Measurements from ENCODE around the gene EEFSEC.

GRCh38 chr3:128128251-128128650 is 25.0 kb upstream of the EEFSEC start:
- TF ChIP-seq POLR2A (IDR thresholded peaks at IDR 0.05; ENCODE audit: low read depth): no peak
- no peak for TF ChIP-seq CTCF (IDR thresholded peaks at IDR 0.05)
- no peak for TF ChIP-seq POLR2AphosphoS5 (IDR thresholded peaks at IDR 0.05)
- no peak for TF ChIP-seq EP300 (IDR thresholded peaks at IDR 0.05)
